C1 segment of cervical spinal cord (tissue), 14 donors: ENCODE data around the gene EHD1.
A peak's percentile ranks its signal among the peaks of the same experiment; 100 is the strongest.
"Not testable (repeated sequence)": the region's sequence is repeated elsewhere in the genome, so short reads cannot be mapped to it uniquely, and the experiment has no call there.

Source experiments
- DNase-seq, 14 donors: peaks; one replicate each; lab custom pipeline; 2025; lab: John Stamatoyannopoulos, UW

The EHD1 gene

DNA sequence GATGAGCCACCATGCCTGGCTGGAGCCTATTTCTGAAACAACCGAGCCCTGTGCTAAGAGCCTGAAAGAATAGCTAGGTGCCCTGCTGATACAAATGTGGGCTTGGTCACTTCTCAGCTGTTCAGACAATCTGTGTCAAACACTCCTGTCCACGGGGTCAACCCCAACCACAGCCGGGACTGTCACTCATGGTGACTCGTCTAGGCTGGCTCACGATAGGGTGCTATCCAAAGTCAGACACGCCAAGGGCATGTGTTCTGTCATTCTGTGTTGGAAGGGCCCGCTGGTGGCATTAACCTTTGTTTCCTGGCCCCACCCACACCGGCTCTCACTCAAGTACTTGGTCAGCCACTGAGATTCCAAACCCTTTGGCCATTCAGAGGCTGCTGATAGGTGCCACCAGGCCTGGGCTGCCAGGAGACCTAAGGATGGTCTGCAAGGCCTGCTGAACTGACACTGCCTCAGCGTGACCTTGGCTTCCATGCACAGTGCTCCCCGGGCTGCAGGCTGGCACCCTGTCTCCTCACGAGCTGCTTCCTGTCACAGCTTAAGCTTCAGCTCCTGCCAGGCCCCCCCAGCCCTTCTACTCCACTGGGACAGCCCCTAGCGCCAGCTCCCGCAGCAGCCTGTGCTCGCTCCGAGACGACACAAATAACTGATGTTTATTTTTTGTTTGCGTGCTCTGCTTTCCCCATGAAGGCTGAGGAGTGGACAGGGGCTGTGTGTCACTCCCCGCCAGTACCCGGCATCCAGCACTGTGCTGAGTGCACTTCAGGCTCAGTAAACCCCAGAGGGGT, 19.8 kb downstream of the EHD1 start:
- DNase-seq = peak in 1 of 14 donors; percentile 65

DNA sequence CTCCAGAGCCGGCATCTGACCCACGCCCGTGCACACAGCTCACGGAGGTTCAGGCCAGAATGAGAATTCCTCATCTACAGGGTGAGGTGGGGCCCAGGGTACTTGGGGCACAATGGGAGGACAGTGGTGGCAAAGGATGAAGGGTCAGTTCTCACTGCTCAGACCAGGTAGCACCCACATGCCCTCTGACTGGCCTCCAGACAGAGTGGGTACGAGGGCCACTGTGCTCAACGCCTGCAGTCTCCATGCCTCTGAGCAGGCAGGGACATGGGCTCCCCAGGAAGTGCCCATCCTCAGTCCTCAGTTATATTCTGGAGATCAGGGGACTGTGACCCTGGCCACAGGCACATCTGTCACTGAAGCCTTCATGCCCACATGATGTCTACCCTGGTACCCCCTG, 20.9 kb downstream of the EHD1 start:
- DNase-seq = no peak

DNA sequence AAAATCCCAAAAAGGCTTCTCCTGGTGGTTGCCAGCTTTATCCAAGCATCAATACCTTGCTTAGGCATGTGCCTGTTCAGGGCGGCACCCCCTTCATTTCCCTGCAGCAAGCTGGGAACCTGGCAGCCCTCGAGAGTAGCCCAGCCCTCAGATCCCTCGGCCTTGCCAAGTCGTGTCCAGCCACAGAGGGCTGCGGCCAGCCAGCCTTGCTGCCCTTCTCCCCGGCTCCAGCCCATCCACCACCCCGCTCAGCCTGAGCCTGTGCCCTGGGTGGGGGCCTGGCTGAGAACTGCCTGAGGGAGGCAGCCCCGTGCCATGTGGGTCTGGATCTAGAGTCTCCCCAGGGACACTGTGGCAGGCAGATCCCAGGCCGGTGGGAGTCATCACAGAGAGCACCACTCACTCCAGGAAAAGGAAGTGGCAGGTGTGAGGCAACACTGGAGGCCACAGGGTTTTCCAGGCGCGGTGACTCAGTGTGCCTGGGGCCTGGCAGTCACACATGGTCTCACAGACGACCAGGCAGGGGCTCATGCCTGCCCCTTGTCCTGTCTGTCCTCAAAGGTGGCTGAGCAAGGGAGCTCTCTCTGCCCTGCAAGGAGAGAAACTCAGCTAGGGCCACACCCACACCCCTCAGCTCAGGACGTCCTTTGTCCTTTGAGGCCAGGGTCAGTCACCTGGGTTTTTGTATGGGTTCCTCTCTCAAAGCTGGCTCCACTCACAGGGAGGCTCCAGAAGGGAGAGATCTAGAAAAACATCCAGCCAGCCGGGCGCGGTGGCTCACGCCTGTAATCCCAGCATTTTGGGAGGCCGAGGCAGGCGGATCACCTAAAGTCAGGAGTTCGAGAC, 21.8 kb downstream of the EHD1 start:
- DNase-seq = peak in 10 of 14 donors; percentile 10 to 87 (median 44)

DNA sequence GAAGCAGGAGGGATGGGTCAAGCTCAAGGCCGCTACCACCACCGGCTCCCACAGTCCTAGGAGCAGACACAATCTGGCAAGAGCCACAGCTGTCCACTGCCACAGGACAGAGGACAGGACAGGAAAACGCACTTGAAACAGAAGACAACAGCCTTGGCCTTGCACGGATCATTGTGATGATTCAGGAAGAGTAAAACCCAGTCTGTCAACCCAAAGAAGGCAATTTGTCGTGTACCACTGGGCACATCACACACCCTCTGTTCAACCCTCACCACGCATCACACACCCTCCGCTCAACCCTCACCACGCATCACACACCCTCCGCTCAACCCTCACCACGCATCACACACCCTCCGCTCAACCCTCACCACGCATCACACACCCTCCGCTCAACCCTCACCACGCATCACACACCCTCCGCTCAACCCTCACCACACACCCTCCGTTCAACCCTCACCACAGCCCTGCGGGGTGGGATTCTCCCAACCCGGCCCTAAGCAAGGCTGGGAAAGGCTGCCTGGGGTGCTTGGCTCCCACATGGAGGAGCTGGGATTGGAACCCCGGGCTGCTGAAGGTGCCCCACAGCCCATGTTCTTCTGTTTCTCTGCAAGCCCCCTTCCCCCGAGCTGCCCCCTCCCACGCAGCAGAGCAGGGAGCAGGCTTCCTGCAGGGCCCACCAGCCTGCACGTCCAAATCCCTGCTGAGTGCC, 22.7 kb downstream of the EHD1 start:
- DNase-seq = no peak

DNA sequence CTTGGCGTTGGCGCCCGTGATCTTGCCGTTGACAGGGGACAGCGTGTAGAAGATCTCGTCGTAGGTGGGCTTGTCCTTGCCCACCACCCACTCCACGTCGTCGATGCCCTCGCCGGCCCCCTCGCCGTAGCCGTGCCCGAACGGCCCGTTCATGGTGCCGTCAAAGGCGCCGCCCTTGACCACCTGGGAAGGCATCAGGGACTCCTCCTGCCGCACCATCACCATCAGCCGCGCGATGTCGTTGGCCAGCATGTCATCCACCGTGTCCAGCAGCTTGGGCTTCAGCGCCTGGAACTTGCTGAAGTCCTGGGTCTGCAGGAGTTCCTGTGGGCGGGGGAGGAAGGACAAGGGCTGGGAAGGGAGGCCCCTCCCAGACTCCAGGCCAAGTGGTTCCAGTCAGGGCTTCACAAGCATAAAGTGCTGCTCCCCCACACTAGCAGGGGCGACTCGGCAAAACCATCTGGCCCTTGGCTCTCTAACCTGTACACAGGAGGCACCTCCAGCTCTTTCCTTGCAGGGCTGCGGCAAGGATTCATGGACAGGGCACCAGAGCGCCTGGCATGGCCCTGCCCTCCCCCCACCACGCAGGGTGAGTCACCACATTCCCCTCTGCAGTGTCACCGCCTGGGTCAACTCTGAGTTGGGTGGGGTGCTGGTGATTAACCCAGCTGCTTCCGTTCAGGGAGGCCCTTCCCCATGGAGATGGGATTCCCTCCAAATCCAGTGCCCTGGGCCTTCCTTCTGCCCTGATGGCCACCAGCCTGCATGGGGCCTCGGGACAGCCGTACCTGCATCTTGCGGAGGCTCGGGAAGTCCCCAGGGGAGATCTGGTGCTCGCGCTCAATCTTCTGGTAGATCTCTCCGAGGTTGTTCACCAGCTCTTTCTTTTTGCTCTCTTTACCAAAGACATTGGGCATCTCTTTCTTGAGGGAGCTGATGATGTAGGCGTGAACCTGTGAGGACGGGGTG, 23.6 kb downstream of the EHD1 start:
- DNase-seq = peak in 5 of 14 donors; percentile 12 to 89 (median 46)

DNA sequence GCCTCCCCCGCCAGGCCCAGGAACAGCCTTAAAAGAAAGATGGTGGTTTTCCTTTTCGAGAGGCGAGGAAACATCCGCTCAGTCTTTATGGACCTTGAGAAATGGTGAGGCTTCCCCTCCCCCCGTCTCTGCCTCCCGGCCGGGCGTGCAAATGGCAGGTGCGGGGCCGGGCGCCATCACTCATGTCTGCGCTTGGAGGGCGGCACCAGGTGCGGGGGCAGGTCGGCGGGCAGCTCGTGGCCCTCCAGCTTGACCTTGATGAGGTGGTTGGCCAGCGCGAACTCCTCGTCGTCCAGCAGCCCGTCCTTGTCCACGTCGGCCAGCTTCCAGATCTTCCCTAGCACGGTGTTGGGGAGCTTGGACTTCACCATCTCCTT, 24.3 kb downstream of the EHD1 start:
- no peak for DNase-seq

DNA sequence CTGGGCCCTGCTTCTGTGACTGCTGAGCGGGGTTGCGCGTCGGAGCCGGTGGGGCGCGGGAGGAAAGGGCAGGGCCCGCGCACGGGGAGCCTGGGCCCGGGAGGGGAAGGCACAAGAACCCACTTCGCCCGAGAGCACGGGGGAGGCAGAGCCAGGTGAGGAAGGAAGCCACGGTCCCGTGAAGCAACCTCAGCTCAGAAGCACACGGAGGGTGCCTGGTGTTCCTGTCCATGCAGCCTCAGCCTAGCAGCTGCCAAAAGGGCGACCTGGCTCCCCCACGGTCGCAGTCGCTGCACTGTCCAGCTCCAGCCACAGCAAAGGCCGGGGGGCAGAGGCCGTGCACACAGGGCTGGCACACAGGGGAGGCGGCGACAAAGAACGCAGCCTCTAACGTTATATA, 24.7 kb downstream of the EHD1 start:
- DNase-seq = no peak

DNA sequence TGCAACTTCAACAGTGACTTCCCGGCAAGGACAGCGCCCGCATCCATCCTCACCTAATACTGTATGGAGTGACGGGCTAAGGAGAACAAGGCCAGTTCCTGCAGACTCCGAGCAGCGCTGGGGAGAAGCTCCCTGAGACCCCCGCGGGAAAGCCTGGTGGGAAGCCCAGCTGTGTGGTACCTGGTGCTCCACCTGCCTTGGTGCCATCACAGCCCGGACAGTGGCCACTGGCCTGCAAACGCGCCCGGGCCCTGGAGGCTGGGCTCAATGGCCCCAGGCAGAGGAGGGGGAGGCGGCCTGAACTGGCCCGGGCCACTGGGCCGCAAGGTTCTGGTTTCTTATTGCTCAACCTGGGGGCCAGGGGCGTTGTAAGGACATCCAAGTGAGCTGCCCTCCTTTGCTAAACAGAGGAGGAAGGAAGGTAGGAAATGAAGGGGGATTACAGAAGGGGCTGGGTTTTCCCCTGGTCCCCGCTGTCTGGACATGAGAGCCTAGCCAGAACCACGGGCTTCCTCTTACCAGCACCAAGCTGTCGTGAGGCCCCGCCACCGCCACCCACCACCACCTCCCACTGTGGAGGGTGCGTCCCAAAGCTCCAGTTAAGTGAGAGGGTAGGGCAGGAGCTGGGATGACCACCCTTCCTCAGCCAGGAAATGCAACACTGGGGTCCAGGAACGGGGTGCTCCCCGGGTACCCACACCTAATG, 25.5 kb downstream of the EHD1 start:
- no peak for DNase-seq

DNA sequence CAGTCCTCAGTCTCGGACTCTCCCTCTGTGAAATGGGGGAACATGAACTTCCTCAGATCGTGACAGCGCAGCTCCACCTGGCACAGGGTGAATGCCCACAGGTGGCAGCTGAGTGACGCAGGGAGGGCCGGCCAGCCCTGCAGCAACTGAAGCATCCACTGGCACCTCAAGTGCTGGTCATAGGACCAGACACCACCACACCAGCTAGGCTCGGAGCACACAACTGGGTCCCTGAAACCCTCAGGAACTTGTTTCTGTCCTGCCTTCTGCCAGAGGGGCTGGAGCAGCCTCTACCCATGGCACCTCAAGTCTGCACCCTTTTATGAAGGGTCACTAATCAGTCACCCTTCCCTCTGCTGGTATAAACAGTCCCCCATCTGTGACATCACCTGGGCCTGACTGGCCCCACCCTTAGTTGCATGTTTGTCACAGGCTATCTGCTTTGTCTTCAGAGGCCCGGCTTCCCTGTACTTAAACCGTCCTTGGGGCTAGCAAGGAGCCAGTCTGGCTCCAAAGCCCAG, 26.5 kb downstream of the EHD1 start:
- DNase-seq = peak in 1 of 14 donors; percentile 59

DNA sequence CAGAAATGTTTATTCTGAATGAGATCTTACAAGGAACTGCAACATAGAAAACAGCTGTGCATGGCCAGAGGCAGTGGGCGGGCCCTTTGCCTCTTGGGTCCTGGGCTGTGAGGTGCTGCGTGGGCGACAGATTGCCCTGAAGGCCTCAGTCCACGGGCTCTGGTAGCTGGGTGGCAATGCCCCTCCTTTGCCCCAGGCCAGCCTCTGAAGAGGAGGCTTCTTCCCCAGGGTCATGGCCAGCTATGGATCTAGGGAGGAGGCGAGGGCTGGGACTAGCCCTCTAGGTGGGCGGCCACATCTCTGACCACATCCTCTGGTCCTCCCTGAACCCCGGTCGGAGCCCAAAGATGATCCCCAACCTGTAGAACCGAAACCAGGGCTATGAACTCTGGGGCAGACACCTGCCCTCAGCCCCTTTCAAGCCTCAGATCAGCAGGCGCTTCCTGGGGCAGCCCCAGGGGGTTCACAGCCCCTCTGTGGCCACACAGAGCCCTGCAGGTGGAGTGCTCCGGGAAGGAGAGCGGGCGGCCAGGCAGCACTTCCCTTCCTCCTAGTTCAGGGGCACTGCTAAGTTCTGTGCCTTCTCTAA, 27.3 kb downstream of the EHD1 start:
- DNase-seq = no peak

DNA sequence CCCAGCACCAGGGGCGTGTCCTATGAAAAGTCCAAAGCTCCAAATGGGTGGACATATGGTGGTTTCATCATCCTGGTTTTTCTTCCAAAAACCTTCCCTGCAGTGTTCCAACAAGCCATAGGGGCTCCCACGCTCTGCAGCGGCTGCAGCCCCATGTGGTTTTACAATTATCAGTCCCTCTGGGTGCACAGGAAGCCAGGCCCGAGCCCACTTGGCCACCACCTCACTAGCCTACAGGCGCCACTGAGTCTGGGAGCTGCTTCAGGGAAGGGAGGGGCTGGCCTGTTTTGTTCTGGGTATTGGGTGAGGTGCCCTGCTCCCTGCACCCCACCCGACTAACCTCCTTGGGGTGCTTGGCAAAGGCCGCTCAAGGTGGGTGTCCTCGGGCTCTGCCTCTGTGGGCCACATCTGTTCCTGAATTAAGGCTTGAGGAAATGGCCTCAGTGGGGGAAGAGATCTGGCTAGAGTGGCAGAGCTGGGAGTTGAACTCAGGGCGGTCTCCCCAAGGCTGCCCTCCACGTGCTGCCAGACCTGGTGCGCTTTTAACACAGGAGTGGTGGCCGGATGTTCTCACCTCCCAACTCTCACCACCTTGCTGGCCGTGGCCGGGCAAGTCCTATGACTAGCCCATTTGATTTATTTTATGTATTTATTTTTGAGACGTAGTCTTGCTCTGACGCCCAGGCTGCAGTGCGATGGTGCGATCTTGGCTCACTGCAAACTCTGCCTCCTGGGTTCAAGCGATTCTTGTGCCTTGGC, 28.6 kb downstream of the EHD1 start:
- DNase-seq = peak in 1 of 14 donors; percentile 68

DNA sequence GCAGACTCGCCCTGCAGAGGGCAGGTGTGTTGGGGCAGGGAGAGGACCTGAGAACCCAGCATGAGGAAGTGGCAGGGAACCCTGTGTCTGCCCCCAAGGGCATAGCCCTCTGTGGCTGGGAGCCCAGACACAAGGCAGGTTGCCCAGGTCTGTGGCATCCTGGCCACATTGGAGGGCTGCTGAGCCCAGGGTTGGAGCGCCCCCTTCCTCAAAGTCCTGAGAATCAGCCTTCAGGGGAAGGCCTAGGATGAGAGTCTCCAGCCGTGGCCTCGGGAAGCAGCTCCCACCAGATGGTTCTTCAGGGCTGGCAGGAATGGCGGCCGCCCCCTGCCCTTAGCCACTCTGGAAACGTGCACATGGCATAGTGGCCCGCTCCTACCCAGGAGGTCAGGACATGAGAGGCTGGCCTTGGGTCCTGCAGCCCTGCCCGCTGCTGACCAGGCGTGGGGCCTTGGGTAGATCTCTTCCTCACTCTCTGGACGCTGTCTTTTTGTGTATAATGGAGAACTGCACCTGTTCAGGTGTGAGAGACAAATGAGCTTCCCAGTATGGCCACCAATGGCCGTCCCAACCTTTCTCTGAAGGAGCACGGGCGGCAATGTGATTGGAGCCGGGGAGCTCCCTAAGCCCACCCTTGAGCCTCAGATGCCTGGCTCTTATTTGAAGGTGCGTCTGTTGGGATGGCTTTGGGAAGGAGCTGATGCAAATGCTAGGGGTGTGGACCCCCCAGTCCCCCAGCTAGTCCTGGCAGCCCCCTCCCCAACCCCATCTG, 29.4 kb downstream of the EHD1 start:
- DNase-seq = peak in 1 of 14 donors; percentile 55

DNA sequence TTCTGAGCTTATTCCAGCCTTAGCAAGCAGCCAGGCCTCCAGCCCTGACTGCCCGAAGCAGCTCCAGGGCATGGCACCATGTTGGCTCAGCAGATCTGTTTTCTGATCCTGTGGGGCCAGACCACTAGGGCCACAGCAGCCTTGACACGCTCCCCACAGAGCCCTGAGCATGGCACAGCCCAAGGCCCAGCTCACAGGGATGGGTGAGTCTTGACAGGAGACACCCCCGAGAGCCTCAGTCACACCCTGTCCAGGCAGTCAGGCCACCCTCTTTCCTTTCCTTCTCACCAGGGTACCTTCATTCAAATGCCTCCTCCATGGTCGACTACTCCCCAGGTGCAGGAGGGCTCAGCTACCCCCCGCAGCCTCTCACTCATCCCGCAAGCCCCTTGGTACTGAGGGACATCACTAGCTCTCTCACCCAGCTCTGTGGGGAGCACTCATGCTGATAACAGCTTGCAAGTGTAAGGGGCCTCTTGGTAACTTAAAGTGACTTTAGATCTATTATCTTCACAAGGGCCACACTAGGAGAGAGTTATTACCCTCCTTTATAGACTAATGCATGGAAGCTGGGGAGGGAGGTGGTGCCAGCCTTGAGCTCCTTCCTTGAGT, 30.1 kb downstream of the EHD1 start:
- DNase-seq = no peak

DNA sequence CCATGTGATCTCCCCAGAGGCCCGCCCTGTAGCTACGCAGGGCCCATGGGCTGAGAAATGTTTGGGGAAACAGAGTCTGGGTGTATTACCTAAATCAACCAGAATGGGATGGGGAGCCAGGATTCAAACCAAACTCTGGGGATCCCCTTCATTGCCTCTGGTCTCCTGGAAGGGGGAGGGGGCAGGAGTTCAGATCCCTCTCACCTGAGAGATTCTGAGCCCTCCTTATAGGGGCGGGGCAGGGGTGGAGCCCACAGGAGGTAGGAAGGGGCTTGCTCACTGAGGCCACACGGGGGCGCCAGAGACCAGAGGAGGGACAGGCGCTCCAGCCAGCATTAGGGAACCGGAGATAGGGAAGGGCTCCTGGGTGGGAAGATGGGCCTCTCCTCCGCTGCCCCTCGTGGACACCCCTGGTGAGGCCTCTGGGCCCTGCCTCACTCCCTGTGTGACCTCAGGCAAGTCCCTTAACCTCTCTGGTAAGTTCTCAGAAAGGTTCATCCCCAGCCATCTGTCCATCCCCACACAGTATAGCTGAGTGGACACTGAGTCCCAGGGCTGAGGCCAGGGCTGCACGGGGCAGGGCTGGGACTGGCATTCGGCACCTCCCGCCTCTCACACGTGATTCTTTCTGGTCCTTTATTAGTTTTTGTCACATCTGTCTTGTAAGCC, 31.3 kb downstream of the EHD1 start:
- peak in 13 of 14 donors; percentile 36 to 89 (median 74) for DNase-seq

DNA sequence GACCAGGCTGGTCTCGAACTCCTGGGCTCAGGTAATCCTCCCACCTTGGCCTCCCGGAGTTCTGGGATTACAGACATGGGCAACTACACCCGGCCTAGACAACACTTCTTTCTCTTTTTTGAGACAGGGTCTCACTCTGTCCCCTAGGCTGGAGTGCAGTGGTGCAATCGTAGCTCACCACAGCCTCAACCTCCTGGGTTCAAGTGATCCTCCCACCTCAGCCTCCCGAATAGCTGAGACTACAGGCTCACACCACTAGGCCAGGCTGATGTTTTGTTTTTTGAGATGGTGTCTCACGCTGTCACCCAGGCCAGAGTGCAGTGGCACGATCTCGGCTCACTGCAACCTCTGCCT, 32.7 kb downstream of the EHD1 start:
- DNase-seq = not testable (repeated sequence)

DNA sequence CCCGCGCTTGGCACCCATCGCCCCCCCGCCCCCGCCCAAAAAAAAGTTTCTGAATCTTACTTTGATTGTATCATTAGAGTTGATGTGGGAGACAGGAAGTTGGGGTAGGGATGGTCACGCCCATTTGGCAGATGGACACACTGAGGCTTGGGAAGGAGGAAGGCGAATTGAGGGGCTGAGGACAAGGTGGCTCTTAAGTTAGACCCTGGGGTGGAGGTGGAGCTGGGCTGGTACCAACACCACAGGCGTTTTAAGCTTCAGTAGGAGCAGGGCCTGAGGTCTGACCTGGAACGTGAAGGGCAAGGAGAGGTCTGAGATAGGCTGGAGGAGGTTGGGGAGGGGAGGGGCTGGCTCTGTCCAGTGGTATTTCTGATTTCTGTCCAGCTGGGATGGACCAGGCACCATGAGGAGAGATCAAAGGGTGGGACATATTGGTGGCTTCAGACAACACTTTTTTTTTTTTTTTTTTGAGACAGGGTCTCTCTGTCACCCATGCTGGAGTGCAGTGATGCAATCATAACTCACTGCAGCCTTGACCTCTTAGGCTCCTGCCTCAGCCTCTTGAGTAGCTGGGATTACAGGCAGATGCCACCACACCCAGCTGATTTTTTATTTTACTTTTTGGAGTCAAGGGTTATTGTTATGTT, 33.2 kb downstream of the EHD1 start:
- DNase-seq = no peak
